ENCODE results near the gene MTFP1.

GRCh38 chr22:30434843-30435242, 9.3 kb downstream of the MTFP1 start:
- TF ChIP-seq CTCF (conservative IDR thresholded peaks at IDR 0.05; ENCODE audit: low read depth in 2 of 2) (no peak), EZH2 (IDR thresholded peaks at IDR 0.05; ENCODE audit: low read depth, unreplicated experiment) (no peak)

All from GM23338 (cell line).